ENCODE measurements around the gene WDPCP. TPM values are rescaled to one million over a fixed set of nuclear protein-coding genes. Genes with fewer than 3 reads are reported as not detected.

WDPCP gene
- total and polyA plus RNA-seq, 4 donors: 1.1 to 7.6 (median 2.7) TPM

DNA sequence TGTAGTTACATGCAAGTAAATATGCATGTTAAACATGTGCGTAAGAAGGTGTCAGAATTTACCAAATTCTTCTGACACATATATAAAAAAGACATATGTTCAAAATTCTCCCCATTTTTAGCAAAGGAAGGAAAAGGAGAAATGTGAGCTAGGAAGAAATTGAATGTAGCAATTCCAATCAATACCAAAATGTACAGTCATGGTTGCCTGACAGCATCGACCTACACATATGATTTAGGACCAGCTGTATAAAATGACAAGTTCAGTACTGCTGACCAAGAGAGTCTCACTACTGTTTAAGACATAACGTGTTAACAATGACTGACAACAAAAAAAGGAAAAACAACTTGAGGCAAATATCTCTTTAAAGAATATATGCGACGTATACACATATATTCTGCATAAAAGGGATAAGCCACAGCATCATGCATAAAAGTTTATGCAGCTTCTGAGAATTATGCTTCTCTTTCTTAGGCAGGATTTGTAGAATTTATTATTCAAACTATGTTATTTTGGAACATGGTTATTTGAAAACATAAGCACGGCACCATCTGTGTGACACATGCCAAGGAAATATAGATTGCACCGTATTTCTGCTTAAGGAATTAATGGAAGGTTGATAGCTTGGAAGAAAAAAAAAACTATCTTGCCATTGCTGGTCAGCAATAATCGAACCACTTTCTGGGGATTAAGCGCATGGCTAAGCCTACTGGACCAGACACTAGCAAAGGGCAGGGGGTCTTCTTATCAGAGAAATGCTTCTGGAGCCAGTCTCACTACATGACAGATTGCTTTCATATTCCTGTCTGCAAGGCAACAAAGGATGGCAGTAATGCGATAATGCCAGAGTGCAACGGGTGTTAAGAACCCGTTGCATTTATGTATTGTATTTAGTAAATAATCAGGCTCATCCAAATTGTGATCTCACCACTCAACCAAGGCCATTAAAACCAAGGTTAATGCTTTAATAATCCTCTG lies 154.0 kb downstream of the WDPCP start:
- WGBS: 88% methylated on average over 12 of the region's 12 CpGs
- no peaks in the 10 kb centered on the region for H3K9me3 ChIP-seq (ENCODE audit: control insufficient read depth in 4 of 4, low read length in 3 of 4)
- TF ChIP-seq, protein P1, sequence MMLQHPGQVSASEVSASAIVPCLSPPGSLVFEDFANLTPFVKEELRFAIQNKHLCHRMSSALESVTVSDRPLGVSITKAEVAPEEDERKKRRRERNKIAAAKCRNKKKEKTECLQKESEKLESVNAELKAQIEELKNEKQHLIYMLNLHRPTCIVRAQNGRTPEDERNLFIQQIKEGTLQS (IDR thresholded peaks at IDR 0.05): no peak
- TF ChIP-seq REST (IDR thresholded peaks at IDR 0.05): no peak
- TF ChIP-seq HNF4G (IDR thresholded peaks at IDR 0.05): no peak
- TF ChIP-seq NR2F2 (IDR thresholded peaks at IDR 0.05): no peak
- no peak for TF ChIP-seq EGR1 (IDR thresholded peaks at IDR 0.05; ENCODE audit: low read depth in 2 of 2)
- TF ChIP-seq FOXA1 (IDR thresholded peaks at IDR 0.05): no peak
- H3K4me1 ChIP-seq (ENCODE audit: control insufficient read depth in 4 of 4, insufficient read depth in 4 of 4, low read length in 3 of 4): no peaks in the 10 kb centered on the region
- H3K27me3 ChIP-seq (ENCODE audit: control insufficient read depth in 4 of 4, insufficient read depth in 4 of 4, low read length in 3 of 4): no peaks in the 10 kb centered on the region
- H3K36me3 ChIP-seq (ENCODE audit: control insufficient read depth in 4 of 4, insufficient read depth in 3 of 4, low read depth in 1 of 4, low read length in 3 of 4): no peaks in the 10 kb centered on the region
- DNase-seq (ENCODE audit: low spot score): no peak
- H3K4me3 ChIP-seq (ENCODE audit: low read depth in 1 of 3, low read length in 3 of 3): no peak overlapping the region
- no peak overlapping the region for H3K27ac ChIP-seq (ENCODE audit: low read depth in 1 of 2, low read length in 2 of 2)
- no peak overlapping the region for H3K9ac ChIP-seq (ENCODE audit: low read depth in 1 of 2, low read length in 2 of 2)

GRCh38 chr2:63432373-63432772 lies 155.9 kb downstream of the WDPCP start:
- no peaks in the 10 kb centered on the region for H3K4me1 ChIP-seq (ENCODE audit: control insufficient read depth in 4 of 4, insufficient read depth in 4 of 4, low read length in 3 of 4)
- H3K27ac ChIP-seq (ENCODE audit: low read depth in 1 of 2, low read length in 2 of 2): no peak overlapping the region
- H3K9me3 ChIP-seq (ENCODE audit: control insufficient read depth in 4 of 4, low read length in 3 of 4): no peaks in the 10 kb centered on the region
- no peaks in the 10 kb centered on the region for H3K36me3 ChIP-seq (ENCODE audit: control insufficient read depth in 4 of 4, insufficient read depth in 3 of 4, low read depth in 1 of 4, low read length in 3 of 4)
- no peaks in the 10 kb centered on the region for H3K27me3 ChIP-seq (ENCODE audit: control insufficient read depth in 4 of 4, insufficient read depth in 4 of 4, low read length in 3 of 4)
- no peak overlapping the region for H3K4me3 ChIP-seq (ENCODE audit: low read depth in 1 of 3, low read length in 3 of 3)
- TF ChIP-seq YY1 (IDR thresholded peaks at IDR 0.05) (no peak), REST (IDR thresholded peaks at IDR 0.05) (no peak), HNF4G (IDR thresholded peaks at IDR 0.05) (no peak), NR2F2 (IDR thresholded peaks at IDR 0.05) (no peak), FOXA1 (IDR thresholded peaks at IDR 0.05) (no peak), CTCF (IDR thresholded peaks at IDR 0.05; ENCODE audit: low read depth, low read length, missing input control) (no peak), MAX (IDR thresholded peaks at IDR 0.05) (no peak), SP1 (IDR thresholded peaks at IDR 0.05) (no peak), ZBTB33 (IDR thresholded peaks at IDR 0.05) (no peak), FOXA2 (IDR thresholded peaks at IDR 0.05) (no peak), RXRA (IDR thresholded peaks at IDR 0.05) (no peak), GABPA (IDR thresholded peaks at IDR 0.05 in 1 of 2, conservative IDR thresholded peaks at IDR 0.05 in 1 of 2) (no peak), TAF1 (conservative IDR thresholded peaks at IDR 0.05) (no peak), HNF4A (conservative IDR thresholded peaks at IDR 0.05) (no peak)
- TF ChIP-seq, protein P1 (IDR thresholded peaks at IDR 0.05): no peak
- no peak for DNase-seq (ENCODE audit: low spot score)
- no peak overlapping the region for H3K9ac ChIP-seq (ENCODE audit: low read depth in 1 of 2, low read length in 2 of 2)
